ENCODE results near the gene FBXO33.

GRCh38 chr14:39434401-39434800 lies 2.2 kb upstream of the FBXO33 start:
- TF ChIP-seq CTCF (IDR thresholded peaks at IDR 0.05) (no peak), REST (IDR thresholded peaks at IDR 0.05) (no peak), MAX (IDR thresholded peaks at IDR 0.05) (no peak), EP300 (IDR thresholded peaks at IDR 0.05) (no peak), SREBF2 (IDR thresholded peaks at IDR 0.05) (no peak), POLR2A (IDR thresholded peaks at IDR 0.05; ENCODE audit: low read length) (no peak), KDM5A (IDR thresholded peaks at IDR 0.05) (no peak), ZFP36 (IDR thresholded peaks at IDR 0.05; ENCODE audit: borderline replicate concordance, partially characterized antibody) (no peak), ZNF302 (CRISPR knock-in tag; IDR thresholded peaks at IDR 0.05) (no peak)

Data from A549 (cell line).